Left colon (tissue), 2 donors: ENCODE data around the gene SIN3A. TPM values are rescaled to one million over a fixed set of nuclear protein-coding genes. Genes with fewer than 3 reads are reported as not detected.
A peak's percentile ranks its signal among the peaks of the same experiment; 100 is the strongest.
"Not testable (repeated sequence)": the region's sequence is repeated elsewhere in the genome, so short reads cannot be mapped to it uniquely, and the experiment has no call there.

Source experiments
- ATAC-seq: fragments of 200-7000 bp; cut with Tn5 transposase; one replicate; pipeline ENCODE4 v1.9.1; 2020; ENCODE audit warnings: mild to moderate bottlenecking, moderate library complexity
- DNase-seq, 2 donors: peaks; one replicate each; pipeline ENCODE4 v3.0.0-alpha.2; 2020
- intact Hi-C, 2 donors: fragments of 100-400 bp; cut with DNase I in 1 of 2; cut with micrococcal nuclease in 1 of 2; formaldehyde crosslinking; loops; one replicate each; pipeline versions ENCODE4 v1.11.2 to v1.14.0; 2022; cut with DNase I, micrococcal nuclease
- long read RNA-seq: library from polyadenylated mRNA; unstranded; transcript quantifications from one replicate; pipeline ENCODE4 v2.0.0, GENCODE V29; 2021
- total RNA-seq, 2 donors: library from RNA; stranded (reverse); fragmentation: NEBNext Ultra II Directional; extraction: Animal tissue kit (Norgen Biotek cat#: 25700); gene quantifications; one replicate each; pipeline ENCODE4 v1.2.1, GENCODE V29; 2021
- donor health status: DM: no; HTN: no; CAD: no.
- donor health status: DM: yes; HTN: yes; CAD: no.

The SIN3A gene
- total RNA-seq, result 10 to 100 TPM; 45.7 to 56.1 TPM
- long read RNA-seq, full-length matches to known transcripts, result 1 of 10 reads
- long read RNA-seq, partial matches to known transcripts, result 7 of 10 reads
- long read RNA-seq, other reads (novel, unspliced or antisense), result 2 of 10 reads

GRCh38 chr15:75451674-75452363 lies at the start of gene SIN3A:
Gene SIN3A, minus strand, starts transcription at chr15:75451690. Its CDS starts 21,315 bp downstream, at chr15:75430375.
- ATAC-seq (peak; percentile 44), DNase-seq (peak; percentile 99 to 100)
- intact Hi-C loops, result no loop called here

- ATAC-seq, result no peak
- intact Hi-C loops, result no loop called here
- no peak for DNase-seq
Observed at GRCh38 chr15:75493732-75494131, 42.2 kb upstream of the SIN3A start.

GRCh38 chr15:75483961-75484360 lies 32.5 kb upstream of the SIN3A start:
- intact Hi-C loops, result no loop called here
- no peak for DNase-seq
- no peak for ATAC-seq

GRCh38 chr15:75483556-75483955 lies 32.1 kb upstream of the SIN3A start:
- intact Hi-C loops, DNase-seq, ATAC-seq: not testable (repeated sequence)

- intact Hi-C loops, result no loop called here
Observed at GRCh38 chr15:75483106-75483505, 31.6 kb upstream of the SIN3A start.

GRCh38 chr15:75480463-75480862 lies 29.0 kb upstream of the SIN3A start:
- not testable (repeated sequence) for DNase-seq, ATAC-seq

More at GRCh38 chr15:75483106-75483505, 31.6 kb upstream of the SIN3A start:
- DNase-seq, result no peak
- ATAC-seq, result no peak

GRCh38 chr15:75479670-75480069 lies 28.2 kb upstream of the SIN3A start:
- DNase-seq (no peak), ATAC-seq (no peak)
- intact Hi-C loops, result no loop called here

More at GRCh38 chr15:75480463-75480862, 29.0 kb upstream of the SIN3A start:
- intact Hi-C loops, result not testable (repeated sequence)

GRCh38 chr15:75477094-75477493 lies 25.6 kb upstream of the SIN3A start:
- intact Hi-C loops, ATAC-seq, DNase-seq: not testable (repeated sequence)

- ATAC-seq (no peak), DNase-seq (no peak)
- intact Hi-C loops, result no loop called here
Observed at GRCh38 chr15:75468913-75469598, 17.6 kb upstream of the SIN3A start.

- peak; percentile 67 for ATAC-seq
- intact Hi-C loops, result no loop called here
- DNase-seq, result no peak
Observed at GRCh38 chr15:75460646-75461045, 9.2 kb upstream of the SIN3A start.

- DNase-seq, result no peak
- intact Hi-C loops, result no loop called here
- ATAC-seq, result no peak
Observed at GRCh38 chr15:75459581-75459980, 8.1 kb upstream of the SIN3A start.

GRCh38 chr15:75456710-75457109 lies 5.2 kb upstream of the SIN3A start:
- ATAC-seq, result no peak
- no peak for DNase-seq
- intact Hi-C loops, result no loop called here

GRCh38 chr15:75455982-75456531 lies 4.6 kb upstream of the SIN3A start:
- ATAC-seq, result no peak
- intact Hi-C loops, result no loop called here
- DNase-seq, result peak in 1 of 2 donors; percentile 63

- ATAC-seq (peak; percentile 28), DNase-seq (peak; percentile 89 to 96)
- intact Hi-C loops, result no loop called here
Observed at GRCh38 chr15:75455424-75455981, 4.0 kb upstream of the SIN3A start.

GRCh38 chr15:75454471-75455378 lies 3.2 kb upstream of the SIN3A start:
- ATAC-seq (no peak), DNase-seq (peak; percentile 71 to 82)
- intact Hi-C loops, result no loop called here

GRCh38 chr15:75453703-75454470 lies 2.4 kb upstream of the SIN3A start:
- DNase-seq (peak; percentile 98 to 99), ATAC-seq (peak; percentile 52)
- intact Hi-C loops, result no loop called here

GRCh38 chr15:75452865-75453702 lies 1.6 kb upstream of the SIN3A start:
- intact Hi-C loops, result no loop called here
- ATAC-seq (no peak), DNase-seq (peak; percentile 63 to 65)
